Fibroblast of the aortic adventitia (primary cell): ENCODE data around the gene VAV2. TPM values are rescaled to one million over a fixed set of nuclear protein-coding genes. Genes with fewer than 3 reads are reported as not detected.

Experiments
- DNase-seq: peaks from one replicate; pipeline ENCODE4 v3.0.0-alpha.2; 2010; ENCODE audit warnings: low read depth
- H3K4me3 ChIP-seq: 2 replicates; pipeline ENCODE4 v1.5.1; 2011; ENCODE audit warnings: low read depth, mild to moderate bottlenecking, control low read depth, low read length, moderate library complexity
- CTCF ChIP-seq: IDR thresholded peaks from 2 replicates; pipeline ENCODE4 v1.5.1; 2011; ENCODE audit warnings: mild to moderate bottlenecking, low read length, control low read depth, inconsistent platforms; ENCODE audit not compliant: insufficient read depth
- total RNA-seq: library from RNA; depleted of rRNA; stranded (reverse); fragments of >200 nt; gene quantifications from 2 replicates; pipeline ENCODE4 v1.2.3, GENCODE V29; 2012; ENCODE audit warnings: low replicate concordance

VAV2 gene
- total RNA-seq, 1 donor: 10.9 TPM

DNA sequence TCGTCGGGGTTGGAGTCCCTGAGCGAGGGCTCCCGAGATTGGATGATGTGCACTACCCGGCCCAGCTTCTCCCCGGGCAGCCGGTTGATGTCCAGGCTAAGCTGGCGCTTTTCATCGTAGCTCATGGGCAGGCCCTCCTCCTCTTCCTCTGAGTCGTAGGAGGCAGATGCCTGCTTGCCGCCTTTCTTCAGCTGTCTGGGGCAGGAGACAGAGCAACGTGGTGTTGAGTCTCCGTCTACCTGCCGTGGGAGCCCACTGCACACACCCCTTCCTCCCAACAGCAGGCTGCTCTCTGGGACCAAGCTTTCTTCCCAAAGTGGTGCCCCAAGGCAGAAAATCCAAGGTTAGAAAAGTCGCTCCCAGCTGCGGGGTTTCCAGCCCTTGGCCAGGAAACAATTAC lies 44.0 kb upstream of the VAV2 start:
- H3K4me3 ChIP-seq: no peak overlapping the region
- no peak for DNase-seq
- no peak for TF ChIP-seq CTCF

DNA sequence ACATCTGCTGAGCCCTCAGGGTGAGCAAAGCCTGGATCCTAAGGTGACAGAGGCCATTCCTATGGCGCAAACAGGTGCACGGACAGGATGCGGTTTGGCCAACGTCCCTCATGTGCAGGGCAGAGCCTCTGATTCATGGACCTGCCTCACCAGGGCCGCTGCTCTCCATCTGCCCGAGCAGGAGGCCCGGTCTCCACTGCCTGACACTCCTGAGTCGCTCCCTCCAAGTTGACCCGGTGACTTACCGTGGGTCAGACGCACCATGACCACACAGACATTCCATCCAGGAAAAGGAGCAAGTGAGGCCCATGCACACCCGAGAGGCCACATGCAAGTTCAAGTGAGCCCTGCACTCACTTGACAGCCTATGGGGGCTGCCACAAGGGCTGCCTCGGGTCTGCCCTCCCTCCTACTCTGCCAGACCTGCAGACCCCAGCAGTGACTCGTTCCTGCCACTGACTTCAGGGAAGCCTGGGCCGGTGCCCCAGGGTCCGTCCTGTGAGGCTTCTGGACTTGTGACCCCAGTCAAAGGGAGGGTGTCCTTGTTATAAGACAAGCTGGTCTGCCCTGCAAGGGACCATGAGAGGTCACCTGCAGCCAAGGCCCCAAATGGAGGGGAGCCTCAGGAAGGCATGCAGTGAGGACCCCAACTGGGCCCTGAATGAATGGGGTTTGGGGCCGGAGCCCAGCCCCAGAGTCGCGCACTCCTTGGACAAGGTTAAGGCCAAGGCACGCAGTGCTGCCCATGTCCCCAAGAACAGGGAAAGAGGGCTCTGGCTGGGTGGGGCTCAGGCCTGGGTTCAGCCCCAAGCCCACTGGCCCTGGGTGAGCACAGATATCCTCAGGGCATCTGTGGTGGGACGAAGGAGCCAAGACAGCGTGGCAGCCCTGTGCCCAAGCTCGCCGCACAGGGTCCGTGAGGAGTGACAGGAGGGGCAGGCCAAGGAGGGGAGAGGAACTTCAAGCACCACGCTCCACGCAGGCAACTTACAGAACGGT lies 43.2 kb upstream of the VAV2 start:
- TF ChIP-seq CTCF: no peak
- H3K4me3 ChIP-seq: no peak overlapping the region
- no peak for DNase-seq

DNA sequence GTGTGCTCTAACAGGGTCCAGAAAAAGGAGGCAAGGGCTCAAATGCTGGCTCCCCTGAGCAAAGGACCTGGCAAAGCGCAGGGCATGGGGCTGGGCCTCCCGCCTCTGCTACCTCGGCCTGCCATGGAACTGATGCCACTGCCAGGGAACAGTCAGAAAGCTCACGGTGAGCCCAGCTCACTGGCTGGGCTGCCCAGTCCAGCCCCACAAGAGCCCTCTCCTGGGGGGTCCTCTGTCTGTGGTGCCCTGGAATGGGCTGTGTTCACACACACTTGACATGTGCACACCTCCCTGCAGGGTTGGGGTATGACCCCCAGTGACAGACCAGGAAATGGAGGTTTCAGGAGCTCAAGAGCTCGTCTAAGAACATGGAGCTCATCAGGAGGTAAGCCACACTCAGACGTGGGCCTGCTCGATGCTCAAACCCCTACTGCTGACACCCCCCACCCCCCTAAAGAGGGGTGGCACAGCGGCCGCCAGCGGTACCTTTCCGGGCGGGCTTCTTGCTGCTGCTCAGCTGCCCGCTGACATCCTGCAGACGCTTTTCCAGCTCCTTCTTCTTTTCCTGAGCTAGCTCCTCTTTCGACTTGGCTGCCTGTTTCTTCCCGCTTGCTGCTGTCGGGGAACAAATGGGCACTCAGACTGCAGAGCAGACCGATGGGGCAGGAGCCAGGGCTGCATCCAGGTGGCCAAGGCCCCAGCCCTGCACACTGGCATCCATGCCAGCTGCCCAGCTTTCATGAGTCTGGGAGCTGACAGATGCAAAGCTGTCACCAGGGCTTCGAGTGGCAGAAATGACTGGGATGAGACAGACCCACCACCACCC lies 42.3 kb upstream of the VAV2 start:
- no peak for DNase-seq
- TF ChIP-seq CTCF: no peak
- H3K4me3 ChIP-seq: no peak overlapping the region

GRCh38 chr9:134033516-134034214 lies 41.5 kb upstream of the VAV2 start:
- DNase-seq: no peak
- H3K4me3 ChIP-seq: no peak overlapping the region
- TF ChIP-seq CTCF: no peak

DNA sequence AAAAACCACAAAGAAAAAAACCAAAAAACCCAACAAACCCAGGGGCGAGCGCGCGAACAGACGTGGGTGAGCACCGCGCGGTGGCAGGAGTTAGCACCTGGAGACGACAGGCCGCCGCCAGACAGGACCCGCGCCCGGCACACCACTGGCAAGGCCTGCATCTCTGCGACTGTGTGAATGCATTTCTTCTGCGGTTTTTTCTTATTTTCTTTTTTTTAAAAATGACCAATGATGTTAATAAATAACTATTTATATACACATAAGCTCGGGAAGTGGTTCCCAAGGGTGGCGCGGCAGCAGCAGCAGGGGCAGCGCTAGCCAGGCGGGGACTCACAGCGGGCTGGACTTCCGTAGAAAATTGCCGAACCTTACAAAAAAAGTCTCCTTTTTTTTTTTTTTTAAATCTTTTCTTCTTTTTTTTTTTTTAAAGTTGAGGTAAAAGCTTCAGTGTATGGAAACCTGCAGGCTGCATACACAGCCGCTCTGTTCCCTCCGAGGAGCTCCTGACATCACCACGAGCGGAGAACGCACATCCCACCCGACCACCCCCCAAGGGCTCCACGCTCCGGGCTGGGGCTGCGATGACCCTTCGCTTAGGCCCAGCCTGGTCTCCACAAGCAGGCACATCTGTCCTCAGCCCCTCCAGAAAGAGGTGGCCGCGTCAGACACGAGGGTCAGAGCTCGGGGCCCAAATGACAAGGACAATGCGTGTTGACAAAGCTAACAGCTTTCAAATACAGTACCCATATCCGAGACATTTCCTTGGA lies 40.5 kb upstream of the VAV2 start:
- no peak overlapping the region for H3K4me3 ChIP-seq
- no peak for DNase-seq
- no peak for TF ChIP-seq CTCF

DNA sequence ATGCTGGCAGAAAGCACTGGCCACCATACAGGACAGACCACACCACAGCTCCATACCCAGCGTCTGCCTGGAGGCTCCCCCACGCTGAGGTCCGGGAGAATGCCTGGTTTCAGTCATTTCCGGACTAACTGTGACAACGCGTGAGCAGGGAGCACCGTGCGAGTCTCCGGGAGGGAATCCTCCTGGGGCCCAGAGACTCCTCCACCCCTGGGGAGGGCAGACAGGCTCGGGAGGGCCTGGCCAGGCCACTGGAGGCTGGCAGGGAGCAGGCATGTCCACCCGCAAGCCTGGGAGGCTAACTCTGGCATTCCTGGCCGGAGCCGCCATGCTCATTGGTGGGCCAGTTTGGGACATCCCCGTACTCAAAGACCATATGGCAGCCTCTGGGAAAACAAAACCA lies 39.7 kb upstream of the VAV2 start:
- no peak for TF ChIP-seq CTCF
- no peak overlapping the region for H3K4me3 ChIP-seq
- no peak for DNase-seq
